Stimulated activated CD4-positive, alpha-beta T cell treated with anti-CD3 and anti-CD28 coated beads, TNF-alpha, amount 100 ng/mL, for 48 hours (primary cell): Measurements from ENCODE around the gene LYG1.

Experiments used
- DNase-seq, 3 donors: peaks; one replicate each; pipeline ENCODE4 v3.0.0-alpha.2; 2020; ENCODE audit warnings: low read depth in 3 of 3

LYG1 gene

GRCh38 chr2:99275882-99276281, 25.1 kb downstream of the LYG1 start:
- DNase-seq, result no peak

GRCh38 chr2:99261242-99261641, 39.8 kb downstream of the LYG1 start:
- DNase-seq, result no peak

GRCh38 chr2:99260184-99260583, 40.8 kb downstream of the LYG1 start:
- DNase-seq, result no peak

DNA sequence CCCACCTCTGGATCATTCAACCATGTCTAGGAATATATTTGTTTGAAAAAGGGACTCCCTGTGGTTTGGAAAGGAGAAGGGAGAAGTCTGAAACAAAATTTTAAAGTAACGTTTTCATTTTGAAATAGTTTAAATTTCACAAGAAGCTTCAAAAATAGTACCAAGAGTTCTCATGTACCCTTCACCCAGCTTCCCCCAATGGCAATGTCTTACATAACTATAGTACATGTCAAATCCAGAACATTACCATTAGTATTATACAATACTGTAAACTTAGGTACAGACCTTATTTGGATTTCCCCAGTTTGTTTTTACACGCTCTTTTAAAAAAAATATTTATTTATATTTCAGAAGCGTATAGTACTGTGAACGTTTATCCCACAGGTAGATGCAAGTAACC, 41.5 kb downstream of the LYG1 start:
- no peak for DNase-seq

- DNase-seq, result no peak
Measured at GRCh38 chr2:99256677-99257076, 44.3 kb downstream of the LYG1 start.

- DNase-seq, result no peak
Measured at GRCh38 chr2:99255491-99256318, 45.3 kb downstream of the LYG1 start, which contains the start of gene LYG2. LYG2 (minus strand) TSS chr2:99255666; CDS start chr2:99254260, 1,406 bp downstream.

DNA sequence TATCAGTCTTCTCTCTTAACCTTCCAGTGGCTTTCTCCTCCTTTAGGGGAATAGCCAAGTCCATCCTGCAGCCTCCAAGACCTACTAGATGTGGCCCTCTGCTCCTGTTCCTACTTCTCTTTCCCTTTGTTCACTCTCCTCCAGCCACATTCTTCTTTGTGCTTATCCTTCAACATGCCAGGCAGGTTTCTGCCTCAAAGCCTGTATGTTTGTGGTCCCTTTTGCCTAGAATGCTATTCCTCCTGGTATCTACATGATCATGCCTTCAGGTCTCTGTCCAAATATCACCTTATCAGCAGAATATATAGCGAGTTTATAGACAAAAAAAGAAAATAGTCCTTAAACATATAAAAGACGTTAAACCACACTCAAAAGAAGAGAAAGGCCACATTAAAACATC, 51.0 kb downstream of the LYG1 start:
- DNase-seq, result no peak

DNA sequence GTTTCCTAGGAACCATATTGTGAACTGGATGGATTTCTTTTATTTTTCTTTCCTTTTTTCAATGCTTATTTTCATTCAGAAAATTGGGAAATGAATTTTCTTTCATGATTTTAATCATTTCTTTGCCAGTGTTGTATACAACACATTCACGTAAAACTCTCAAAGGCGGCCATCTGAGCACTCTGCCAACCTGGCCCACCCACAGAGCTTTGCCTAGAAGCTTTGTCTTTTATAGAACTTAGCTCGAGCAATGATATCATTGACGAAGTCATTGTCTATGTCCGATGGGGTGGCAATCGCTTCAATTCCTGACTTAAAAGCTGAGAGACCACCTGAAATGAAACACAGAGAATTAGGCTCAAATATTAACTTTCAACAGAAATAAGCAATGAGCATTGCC, 58.8 kb downstream of the LYG1 start:
- no peak for DNase-seq

GRCh38 chr2:99240431-99240830, 60.6 kb downstream of the LYG1 start:
- no peak for DNase-seq

GRCh38 chr2:99238599-99238998, 62.4 kb downstream of the LYG1 start:
- DNase-seq, result no peak
